ENCODE data around the gene SPRR2A. TPM values are rescaled to one million over a fixed set of nuclear protein-coding genes. Genes with fewer than 3 reads are reported as not detected.
A peak's percentile ranks its signal among the peaks of the same experiment; 100 is the strongest.

The SPRR2A gene
- total RNA-seq, 1 experiment from 2014 or later = not detected

DNA sequence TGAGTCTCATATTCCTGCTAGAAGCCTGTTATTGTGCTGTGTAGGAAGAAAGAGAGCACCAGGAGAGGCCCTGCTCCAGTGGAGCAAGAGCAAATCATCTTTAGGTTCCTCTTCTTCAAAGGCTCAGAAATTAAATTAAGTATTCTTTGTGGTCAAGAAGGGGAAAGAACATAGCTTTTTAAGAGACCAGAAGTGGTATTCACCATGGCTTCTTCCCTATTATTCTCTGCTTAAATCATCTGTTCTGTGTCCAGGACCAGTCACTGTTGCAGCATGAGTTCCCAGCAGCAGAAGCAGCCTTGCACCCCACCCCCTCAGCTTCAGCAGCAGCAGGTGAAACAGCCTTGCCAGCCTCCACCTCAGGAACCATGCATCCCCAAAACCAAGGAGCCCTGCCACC, 25.2 kb downstream of the SPRR2A start:
- H3K9me3 Mint-ChIP-seq (ENCODE audit: low read depth, unreplicated experiment) = no peaks in the 10 kb centered on the region
- CTCF ChIA-PET = interaction anchor here (0.8 to 2.4 kb wide), 12 partner anchors 10 to 161 kb away, joined by 3 to 20 read pairs (median 5); partner anchors contain the start of gene IVL
- TF ChIP-seq, protein P1, sequence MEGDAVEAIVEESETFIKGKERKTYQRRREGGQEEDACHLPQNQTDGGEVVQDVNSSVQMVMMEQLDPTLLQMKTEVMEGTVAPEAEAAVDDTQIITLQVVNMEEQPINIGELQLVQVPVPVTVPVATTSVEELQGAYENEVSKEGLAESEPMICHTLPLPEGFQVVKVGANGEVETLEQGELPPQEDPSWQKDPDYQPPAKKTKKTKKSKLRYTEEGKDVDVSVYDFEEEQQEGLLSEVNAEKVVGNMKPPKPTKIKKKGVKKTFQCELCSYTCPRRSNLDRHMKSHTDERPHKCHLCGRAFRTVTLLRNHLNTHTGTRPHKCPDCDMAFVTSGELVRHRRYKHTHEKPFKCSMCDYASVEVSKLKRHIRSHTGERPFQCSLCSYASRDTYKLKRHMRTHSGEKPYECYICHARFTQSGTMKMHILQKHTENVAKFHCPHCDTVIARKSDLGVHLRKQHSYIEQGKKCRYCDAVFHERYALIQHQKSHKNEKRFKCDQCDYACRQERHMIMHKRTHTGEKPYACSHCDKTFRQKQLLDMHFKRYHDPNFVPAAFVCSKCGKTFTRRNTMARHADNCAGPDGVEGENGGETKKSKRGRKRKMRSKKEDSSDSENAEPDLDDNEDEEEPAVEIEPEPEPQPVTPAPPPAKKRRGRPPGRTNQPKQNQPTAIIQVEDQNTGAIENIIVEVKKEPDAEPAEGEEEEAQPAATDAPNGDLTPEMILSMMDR (IDR thresholded peaks at IDR 0.05; ENCODE audit: unreplicated experiment) = no peak
- no TSS peak for BruUV-seq (replicated peaks)
- no peak overlapping the region for H3K27ac Mint-ChIP-seq (ENCODE audit: unreplicated experiment)
- H3K4me1 Mint-ChIP-seq (ENCODE audit: low read depth, unreplicated experiment) = peaks cover 25% of the 10 kb centered on the region
- no peak for DNase-seq
- intact Hi-C loops (cut with micrococcal nuclease; ENCODE audit: unreplicated experiment) = loop anchor here (2.0 to 10.0 kb wide), 3 partner anchors 35 to 377 kb away; no protein-coding TSS in a partner anchor
- H3K36me3 Mint-ChIP-seq (ENCODE audit: insufficient read depth, unreplicated experiment) = no peaks in the 10 kb centered on the region
- no peak overlapping the region for H3K4me3 Mint-ChIP-seq (ENCODE audit: low read depth, unreplicated experiment)
- no peaks in the 10 kb centered on the region for H3K27me3 Mint-ChIP-seq (ENCODE audit: unreplicated experiment)

DNA sequence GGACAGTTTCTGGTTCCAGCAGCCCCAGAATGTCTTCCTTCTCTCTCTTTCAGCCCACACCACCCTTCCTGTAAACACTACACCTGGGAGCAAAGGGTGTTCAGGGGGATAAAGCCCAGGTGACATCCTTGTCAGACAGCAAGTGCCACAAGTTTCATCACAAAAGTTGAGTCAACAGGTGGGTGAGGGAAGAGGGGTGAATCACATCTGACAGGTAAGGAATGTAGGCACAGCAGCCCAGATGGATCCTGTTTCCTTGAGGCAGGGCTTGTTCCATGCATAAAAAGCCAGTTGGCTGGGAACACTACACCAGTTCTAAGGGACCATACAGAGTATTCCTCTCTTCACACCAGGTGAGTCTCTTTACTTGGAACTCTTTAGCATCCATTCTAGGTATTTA, 26.4 kb downstream of the SPRR2A start, which contains the start of gene SPRR1B:
TSS of gene SPRR1B (plus strand) at position 309 of the 400 bp plus-strand sequence. CDS start 1,143 bp downstream, outside the sequence.
- TF ChIP-seq, protein P1 (IDR thresholded peaks at IDR 0.05; ENCODE audit: unreplicated experiment) = no peak
- peak; percentile 31 for DNase-seq
- H3K4me3 Mint-ChIP-seq (ENCODE audit: low read depth, unreplicated experiment) = no peak within 1 kb of the TSS
- H3K27ac Mint-ChIP-seq (ENCODE audit: unreplicated experiment) = no peak within 1 kb of the TSS
- H3K4me1 Mint-ChIP-seq (ENCODE audit: low read depth, unreplicated experiment) = peaks cover 25% of the 10 kb centered on the region
- H3K27me3 Mint-ChIP-seq (ENCODE audit: unreplicated experiment) = no peaks in the 10 kb centered on the region
- intact Hi-C loops (cut with micrococcal nuclease; ENCODE audit: unreplicated experiment) = loop anchor here (5.0 to 10.0 kb wide), 2 partner anchors 34 to 376 kb away; no protein-coding TSS in a partner anchor
- BruUV-seq (replicated peaks) = no TSS peak
- H3K9me3 Mint-ChIP-seq (ENCODE audit: low read depth, unreplicated experiment) = no peaks in the 10 kb centered on the region
- H3K36me3 Mint-ChIP-seq (ENCODE audit: insufficient read depth, unreplicated experiment) = no peaks in the 10 kb centered on the region
- CTCF ChIA-PET = no interaction called here

DNA sequence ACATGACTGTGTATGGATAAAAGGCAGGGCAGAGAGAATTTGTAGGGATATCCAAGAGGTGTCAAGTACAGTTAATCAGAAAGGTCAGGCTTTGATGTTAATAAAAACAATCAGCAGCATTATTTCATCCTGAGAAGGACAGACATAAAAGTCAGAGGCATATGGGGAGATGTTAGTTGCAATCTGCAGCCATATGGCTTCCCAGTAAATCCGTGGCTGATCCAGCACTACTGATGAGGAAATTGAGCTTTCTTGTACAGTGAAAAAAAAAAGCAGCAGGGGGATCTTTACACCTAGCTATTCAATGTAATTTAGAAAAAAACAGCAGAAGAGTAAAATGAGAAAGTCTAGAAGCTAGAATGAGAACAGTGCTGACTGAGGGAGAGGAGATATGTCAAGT, 28.5 kb downstream of the SPRR2A start:
- CTCF ChIA-PET = interaction anchor here (0.6 to 0.7 kb wide), 2 partner anchors 262 to 807 kb away, joined by 3 to 4 read pairs; no protein-coding TSS in a partner anchor
- H3K4me3 Mint-ChIP-seq (ENCODE audit: low read depth, unreplicated experiment) = no peak overlapping the region
- H3K36me3 Mint-ChIP-seq (ENCODE audit: insufficient read depth, unreplicated experiment) = no peaks in the 10 kb centered on the region
- no peak for DNase-seq
- H3K27me3 Mint-ChIP-seq (ENCODE audit: unreplicated experiment) = no peaks in the 10 kb centered on the region
- TF ChIP-seq, protein P1 (IDR thresholded peaks at IDR 0.05; ENCODE audit: unreplicated experiment) = no peak
- H3K27ac Mint-ChIP-seq (ENCODE audit: unreplicated experiment) = no peak overlapping the region
- intact Hi-C loops (cut with micrococcal nuclease; ENCODE audit: unreplicated experiment) = no loop called here
- no peaks in the 10 kb centered on the region for H3K9me3 Mint-ChIP-seq (ENCODE audit: low read depth, unreplicated experiment)
- peaks cover 25% of the 10 kb centered on the region for H3K4me1 Mint-ChIP-seq (ENCODE audit: low read depth, unreplicated experiment)
- no TSS peak for BruUV-seq (replicated peaks)

DNA sequence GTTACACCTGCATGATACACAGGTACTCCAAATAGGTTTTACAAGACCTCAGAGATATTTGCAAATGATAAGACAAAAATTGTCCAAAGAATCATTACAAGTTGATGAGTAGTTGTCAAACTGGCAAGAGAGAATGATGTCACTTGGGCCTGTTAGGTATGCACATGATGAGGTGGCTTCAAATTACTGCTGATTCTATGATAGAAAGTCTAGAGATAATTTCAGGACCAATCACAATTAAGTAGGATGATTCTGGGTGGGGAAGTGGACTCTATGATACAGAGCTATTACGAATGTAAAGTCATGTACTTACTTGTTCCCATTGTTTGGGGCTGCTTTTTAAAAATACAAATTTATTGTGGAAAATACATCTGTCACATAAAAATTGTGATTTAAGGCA, 31.5 kb downstream of the SPRR2A start:
- no TSS peak for BruUV-seq (replicated peaks)
- TF ChIP-seq, protein P1 (IDR thresholded peaks at IDR 0.05; ENCODE audit: unreplicated experiment) = no peak
- Mint-ChIP-seq H3K9me3 (ENCODE audit: low read depth, unreplicated experiment) (no peaks in the 10 kb centered on the region), H3K27ac (ENCODE audit: unreplicated experiment) (no peak overlapping the region), H3K4me1 (ENCODE audit: low read depth, unreplicated experiment) (peaks cover 5% of the 10 kb centered on the region), H3K27me3 (ENCODE audit: unreplicated experiment) (no peaks in the 10 kb centered on the region), H3K36me3 (ENCODE audit: insufficient read depth, unreplicated experiment) (no peaks in the 10 kb centered on the region), H3K4me3 (ENCODE audit: low read depth, unreplicated experiment) (no peak overlapping the region)
- DNase-seq = no peak
- CTCF ChIA-PET = no interaction called here
- intact Hi-C loops (cut with micrococcal nuclease; ENCODE audit: unreplicated experiment) = no loop called here

All from Calu3 (cell line).